CD14-positive monocyte (primary cell): Measurements from ENCODE around the gene ARFGEF2. TPM values are rescaled to one million over a fixed set of nuclear protein-coding genes. Genes with fewer than 3 reads are reported as not detected.

Source experiments
- DNase-seq, 3 donors: peaks; one replicate each; pipeline ENCODE4 v3.0.0-alpha.2; 2011 to 2022
- H2AFZ ChIP-seq: 2 replicates; pipeline ENCODE4 v1.6.0; 2012; ENCODE audit warnings: mild to moderate bottlenecking, low read depth, low read length, inconsistent platforms; ENCODE audit not compliant: insufficient read depth, poor library complexity, severe bottlenecking
- H3K27ac ChIP-seq, 2 donors: 1 replicate in 1 of 2; 2 replicates in 1 of 2; pipeline ENCODE4 v1.5.1; 2012 to 2013; ENCODE audit warnings: low read length in 2 of 2, control low read depth in 1 of 2, inconsistent platforms in 1 of 2, low read depth in 1 of 2, mild to moderate bottlenecking in 1 of 2
- H3K27me3 ChIP-seq, 2 donors: one replicate each; pipeline versions ENCODE4 v1.6.0 to v1.6.1; 2011 to 2013; ENCODE audit warnings: low read length in 2 of 2; ENCODE audit not compliant: control insufficient read depth in 2 of 2, insufficient read depth in 2 of 2
- H3K36me3 ChIP-seq, 2 donors: replicated peaks in 1 of 2; 1 replicate in 1 of 2; 2 replicates in 1 of 2; pipeline versions ENCODE4 v1.5.1 to v1.6.1; 2012 to 2013; ENCODE audit warnings: low read length in 2 of 2, control low read depth in 1 of 2, inconsistent platforms in 1 of 2, mild to moderate bottlenecking in 1 of 2; ENCODE audit not compliant: insufficient read depth in 2 of 2, control insufficient read depth in 1 of 2
- H3K4me1 ChIP-seq, 2 donors: 1 replicate in 1 of 2; 2 replicates in 1 of 2; pipeline versions ENCODE4 v1.5.1 to v1.6.1; 2012 to 2013; ENCODE audit warnings: low read length in 2 of 2, control low read depth in 1 of 2, inconsistent platforms in 1 of 2, mild to moderate bottlenecking in 1 of 2, moderate library complexity in 1 of 2; ENCODE audit not compliant: insufficient read depth in 2 of 2, control insufficient read depth in 1 of 2
- H3K4me2 ChIP-seq: replicated peaks from 2 replicates; pipeline ENCODE3; 2012; ENCODE audit warnings: low read length, moderate library complexity, mild to moderate bottlenecking; ENCODE audit not compliant: poor library complexity, severe bottlenecking; ENCODE audit errors: extremely low read depth
- H3K4me3 ChIP-seq, 3 experiments: fragments of 200-600 bp in 1 of 3; sonication (generic) in 1 of 3; replicated peaks in 1 of 3; 1 replicate in 2 of 3; 2 replicates in 1 of 3; pipeline ENCODE4 v1.5.1; 2011 to 2013; ENCODE audit warnings: low read length in 3 of 3, mild to moderate bottlenecking in 3 of 3, control low read depth in 2 of 3, low read depth in 2 of 3, inconsistent platforms in 1 of 3, moderate library complexity in 1 of 3
- H3K79me2 ChIP-seq: 2 replicates; pipeline ENCODE4 v1.6.0; 2012; ENCODE audit warnings: mild to moderate bottlenecking, control low read depth, inconsistent platforms, low read length, moderate library complexity; ENCODE audit not compliant: insufficient read depth
- H3K9ac ChIP-seq: 2 replicates; pipeline ENCODE4 v1.6.0; 2017; ENCODE audit warnings: low read length, mild to moderate bottlenecking; ENCODE audit not compliant: insufficient read depth, poor library complexity, severe bottlenecking
- H3K9me3 ChIP-seq, 2 donors: replicated peaks in 1 of 2; 1 replicate in 1 of 2; 2 replicates in 1 of 2; pipeline versions ENCODE4 v1.5.1 to v1.6.1; 2012 to 2013; ENCODE audit warnings: low read length in 2 of 2, control low read depth in 1 of 2; ENCODE audit not compliant: control insufficient read depth in 1 of 2, insufficient read depth in 1 of 2
- H4K20me1 ChIP-seq: 2 replicates; pipeline ENCODE4 v1.6.0; 2012; ENCODE audit warnings: mild to moderate bottlenecking, low read length, control low read depth, moderate library complexity; ENCODE audit not compliant: insufficient read depth
- H3K27ac Mint-ChIP-seq, 7 donors: one replicate each; pipeline ENCODE4 v1.8.0; 2020; ENCODE audit warnings: mild to moderate bottlenecking in 7 of 7, mixed read lengths in 7 of 7, moderate library complexity in 6 of 7, inconsistent platforms in 2 of 7
- H3K27me3 Mint-ChIP-seq, 3 donors: one replicate each; pipeline ENCODE4 v1.8.0; 2021 to 2022; ENCODE audit warnings: low read depth in 3 of 3, mild to moderate bottlenecking in 3 of 3, mixed read lengths in 3 of 3, moderate library complexity in 3 of 3, inconsistent platforms in 1 of 3
- H3K36me3 Mint-ChIP-seq, 2 donors: one replicate each; pipeline ENCODE4 v1.8.0; 2020; ENCODE audit warnings: mixed read lengths in 2 of 2, inconsistent platforms in 1 of 2, mild to moderate bottlenecking in 1 of 2
- H3K4me1 Mint-ChIP-seq: one replicate; pipeline ENCODE4 v1.8.0; 2020; ENCODE audit warnings: mild to moderate bottlenecking, mixed read lengths
- H3K4me3 Mint-ChIP-seq, 2 donors: one replicate each; pipeline ENCODE4 v1.8.0; 2020; ENCODE audit warnings: mild to moderate bottlenecking in 2 of 2, mixed read lengths in 2 of 2, moderate library complexity in 1 of 2
- H3K9me3 Mint-ChIP-seq, 7 donors: one replicate each; pipeline ENCODE4 v1.8.0; 2020 to 2022; ENCODE audit warnings: mixed read lengths in 7 of 7, mild to moderate bottlenecking in 6 of 7, moderate library complexity in 6 of 7, inconsistent platforms in 2 of 7
- WGBS: methylation state at CpG from one replicate; pipeline ENCODE4 v1.1.5; 2013; ENCODE audit warnings: missing lambda C conversion rate; ENCODE audit not compliant: insufficient coverage; 5-methylcytosine and 5-hydroxymethylcytosine counted together
- intact Hi-C, 2 donors: fragments of 100-400 bp; cut with micrococcal nuclease; formaldehyde crosslinking; loops; one replicate each; pipeline versions ENCODE4 v1.15.0 to v1.15.1; 2023
- polyA plus RNA-seq, 3 donors: library from polyadenylated mRNA; depleted of rRNA in 1 of 3; unstranded in 2 of 3; stranded (reverse) in 1 of 3; fragments of 300-500 nt in 2 of 3; fragments of >200 nt in 1 of 3; fragmentation: Illumina TruSeq in 2 of 3; gene quantifications; 1 replicate in 2 of 3; 2 replicates in 1 of 3; pipeline ENCODE4 v1.2.3, GENCODE V29; 2012 to 2021
- TF ChIP-seq, protein P1 (sequence below): fragments of 200-600 bp; IDR thresholded peaks from one replicate; pipeline ENCODE4 v1.8.0; 2022; ENCODE audit warnings: antibody characterized with exemption, mild to moderate bottlenecking

ARFGEF2 gene
- polyA plus RNA-seq, 3 donors = 4.6 to 10.9 (median 5.5) TPM

DNA sequence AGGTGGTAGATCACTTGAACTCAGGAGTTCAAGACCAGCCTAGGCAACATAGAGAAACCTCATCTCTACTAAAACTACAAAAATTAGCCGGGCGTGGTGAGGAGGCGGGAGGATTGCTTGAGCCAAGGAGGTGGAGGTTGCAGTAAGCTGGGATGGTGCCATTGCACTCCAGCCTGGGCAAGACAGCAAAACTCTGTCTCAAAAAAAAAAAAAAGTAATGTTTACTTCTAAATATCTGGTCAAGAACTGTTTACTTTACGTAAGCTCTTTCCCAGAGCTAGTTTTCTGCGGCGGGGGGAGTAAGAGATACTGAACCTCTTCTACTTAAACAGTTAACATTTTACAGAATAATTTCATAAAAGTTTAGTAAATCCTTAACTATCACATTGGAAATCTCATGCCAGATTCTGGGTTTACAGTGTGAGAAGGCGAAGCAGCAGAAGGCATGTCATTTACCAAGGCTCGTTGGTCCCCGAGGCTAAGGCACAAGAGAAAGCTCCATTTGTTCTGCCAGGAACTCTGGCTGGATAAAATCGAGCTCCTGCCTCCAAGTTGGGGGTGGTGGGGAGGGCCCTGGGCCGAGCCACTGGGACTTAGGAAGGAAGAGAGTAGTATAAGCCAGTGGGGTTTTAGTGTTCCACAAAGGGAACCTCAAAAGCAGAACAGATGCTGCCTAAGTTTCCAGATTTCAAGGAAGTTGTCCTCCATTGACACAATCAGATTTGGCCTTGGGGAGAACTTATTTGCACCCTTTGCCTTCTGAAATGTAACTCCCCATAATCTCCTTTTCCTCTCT, 41.7 kb downstream of the ARFGEF2 start:
- Histone ChIP-seq H3K9me3 (no peaks in the 10 kb centered on the region), H3K4me2 (no peak overlapping the region), H3K27ac (peak overlapping the region in 1 of 2 donors; percentile 46), H2AFZ (no peak overlapping the region), H3K4me3 (no peak overlapping the region), H3K79me2 (no peaks in the 10 kb centered on the region), H3K27me3 (no peaks in the 10 kb centered on the region), H3K36me3 (peaks cover 39 to 62% of the 10 kb centered on the region in 2 donors), H3K4me1 (peaks cover 0 to 14% of the 10 kb centered on the region in 2 donors), H3K9ac (no peak overlapping the region), H4K20me1 (peaks cover 10% of the 10 kb centered on the region)
- DNase-seq = peak in 2 of 3 donors; percentile 5 to 18
- TF ChIP-seq, protein P1, sequence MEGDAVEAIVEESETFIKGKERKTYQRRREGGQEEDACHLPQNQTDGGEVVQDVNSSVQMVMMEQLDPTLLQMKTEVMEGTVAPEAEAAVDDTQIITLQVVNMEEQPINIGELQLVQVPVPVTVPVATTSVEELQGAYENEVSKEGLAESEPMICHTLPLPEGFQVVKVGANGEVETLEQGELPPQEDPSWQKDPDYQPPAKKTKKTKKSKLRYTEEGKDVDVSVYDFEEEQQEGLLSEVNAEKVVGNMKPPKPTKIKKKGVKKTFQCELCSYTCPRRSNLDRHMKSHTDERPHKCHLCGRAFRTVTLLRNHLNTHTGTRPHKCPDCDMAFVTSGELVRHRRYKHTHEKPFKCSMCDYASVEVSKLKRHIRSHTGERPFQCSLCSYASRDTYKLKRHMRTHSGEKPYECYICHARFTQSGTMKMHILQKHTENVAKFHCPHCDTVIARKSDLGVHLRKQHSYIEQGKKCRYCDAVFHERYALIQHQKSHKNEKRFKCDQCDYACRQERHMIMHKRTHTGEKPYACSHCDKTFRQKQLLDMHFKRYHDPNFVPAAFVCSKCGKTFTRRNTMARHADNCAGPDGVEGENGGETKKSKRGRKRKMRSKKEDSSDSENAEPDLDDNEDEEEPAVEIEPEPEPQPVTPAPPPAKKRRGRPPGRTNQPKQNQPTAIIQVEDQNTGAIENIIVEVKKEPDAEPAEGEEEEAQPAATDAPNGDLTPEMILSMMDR = no peak
- Mint-ChIP-seq H3K27me3 (no peaks in the 10 kb centered on the region), H3K4me3 (no peak overlapping the region), H3K27ac (peak overlapping the region in 6 of 7 donors; percentile 1 to 84 (median 35)), H3K9me3 (peaks cover 0 to 3% (median 0%) of the 10 kb centered on the region in 7 donors), H3K36me3 (peaks cover 55 to 62% of the 10 kb centered on the region in 2 donors), H3K4me1 (peaks cover 11% of the 10 kb centered on the region)
- WGBS = 71% methylated on average over 5 of the region's 11 CpGs
- intact Hi-C loops = no loop called here

DNA sequence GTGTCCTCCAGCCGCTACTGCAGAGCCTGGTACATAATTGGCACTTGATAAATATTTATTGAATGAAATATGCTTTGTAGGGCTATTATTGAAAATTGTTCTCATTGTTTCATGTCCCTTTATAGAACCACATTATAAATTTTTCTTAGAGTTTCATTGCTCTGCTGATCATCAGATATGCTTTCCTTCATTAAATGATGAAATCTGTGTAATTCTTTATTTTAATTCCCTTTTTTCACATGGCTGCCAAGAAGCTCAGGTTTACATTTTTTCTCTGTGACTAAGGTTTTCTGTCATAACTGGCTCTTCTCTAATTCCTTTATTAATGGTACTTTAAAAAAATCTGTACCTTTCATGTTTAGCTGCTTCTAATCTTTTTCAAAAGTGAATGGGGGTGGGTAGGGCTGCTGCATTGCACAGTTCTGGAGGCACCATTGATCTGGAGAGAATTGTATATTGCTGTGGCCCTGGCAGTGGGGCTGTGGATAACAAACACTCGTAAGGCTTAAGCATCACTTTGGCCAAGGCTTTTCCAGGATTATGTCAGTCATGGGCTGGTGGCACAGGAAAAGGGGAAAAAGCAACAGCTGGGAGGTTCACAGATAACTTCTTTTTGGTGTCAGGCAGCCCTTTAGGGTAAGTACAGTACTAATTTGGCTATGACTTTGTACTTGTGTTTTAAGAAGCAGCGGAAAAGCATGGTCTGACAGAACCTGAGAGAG, 43.8 kb downstream of the ARFGEF2 start:
- DNase-seq = no peak
- Histone ChIP-seq H3K9ac (no peak overlapping the region), H3K9me3 (no peaks in the 10 kb centered on the region), H3K4me1 (peaks cover 0 to 7% of the 10 kb centered on the region in 2 donors), H3K36me3 (peaks cover 51 to 63% of the 10 kb centered on the region in 2 donors), H3K27me3 (no peaks in the 10 kb centered on the region), H3K79me2 (no peaks in the 10 kb centered on the region), H4K20me1 (peaks cover 10% of the 10 kb centered on the region), H3K4me2 (no peak overlapping the region), H3K4me3 (no peak overlapping the region), H3K27ac (no peak overlapping the region), H2AFZ (no peak overlapping the region)
- no peaks in the 10 kb centered on the region for H3K27me3 Mint-ChIP-seq
- H3K4me3 Mint-ChIP-seq = no peak overlapping the region
- H3K36me3 Mint-ChIP-seq = peaks cover 64 to 73% of the 10 kb centered on the region in 2 donors
- intact Hi-C loops = no loop called here
- TF ChIP-seq, protein P1 = no peak
- peaks cover 11% of the 10 kb centered on the region for H3K4me1 Mint-ChIP-seq
- no peaks in the 10 kb centered on the region for H3K9me3 Mint-ChIP-seq
- 100% methylated on average over 2 of the region's 3 CpGs for WGBS
- peak overlapping the region in 1 of 7 donors; percentile 54 for H3K27ac Mint-ChIP-seq
